Neural progenitor cell (in vitro differentiated cells): ENCODE data around the gene EGLN1. TPM values are rescaled to one million over a fixed set of nuclear protein-coding genes. Genes with fewer than 3 reads are reported as not detected.

Experiments
- DNase-seq: peaks from one replicate; pipeline ENCODE4 v3.0.0-alpha.2; 2016; ENCODE audit warnings: low spot score
- H2AFZ ChIP-seq: fragments of 200-600 bp; sonication (generic); replicated peaks from 2 replicates; pipeline ENCODE4 v1.6.1; 2016; ENCODE audit warnings: antibody characterized with exemption
- H3F3A ChIP-seq: fragments of 200-600 bp; sonication (generic); 2 replicates; pipeline ENCODE4 v1.6.1; 2016; ENCODE audit warnings: antibody characterized with exemption, low read depth
- H3K27ac ChIP-seq: fragments of 200-600 bp; sonication (generic); 2 replicates; pipeline ENCODE4 v1.5.1; 2016; ENCODE audit warnings: mild to moderate bottlenecking
- H3K27me3 ChIP-seq: fragments of 200-600 bp; sonication (generic); 2 replicates; pipeline ENCODE4 v1.6.1; 2016; ENCODE audit warnings: mild to moderate bottlenecking, moderate library complexity
- H3K36me3 ChIP-seq: fragments of 200-600 bp; sonication (generic); 2 replicates; pipeline ENCODE4 v1.5.1; 2016
- H3K4me1 ChIP-seq: fragments of 200-600 bp; sonication (generic); 2 replicates; pipeline ENCODE4 v1.6.1; 2016; ENCODE audit warnings: mixed run types
- H3K4me2 ChIP-seq: fragments of 200-600 bp; sonication (generic); 2 replicates; pipeline ENCODE4 v1.6.1; 2016
- H3K4me3 ChIP-seq: fragments of 200-600 bp; sonication (generic); 2 replicates; pipeline ENCODE4 v1.5.1; 2016
- H3K79me2 ChIP-seq: fragments of 200-600 bp; sonication (generic); 2 replicates; pipeline ENCODE4 v1.6.1; 2016; ENCODE audit warnings: low read depth
- H3K9ac ChIP-seq: fragments of 200-600 bp; sonication (generic); 2 replicates; pipeline ENCODE4 v1.6.1; 2016
- H3K9me3 ChIP-seq: fragments of 200-600 bp; sonication (generic); 2 replicates; pipeline ENCODE4 v1.5.1; 2016; ENCODE audit warnings: low read depth
- H4K20me1 ChIP-seq: fragments of 200-600 bp; sonication (generic); 2 replicates; pipeline ENCODE4 v1.6.1; 2016; ENCODE audit warnings: low read depth
- H3K27ac Mint-ChIP-seq: 3 replicates; pipeline ENCODE4 v1.8.0; 2021; ENCODE audit warnings: mixed read lengths
- H3K27me3 Mint-ChIP-seq: 2 replicates; pipeline ENCODE4 v1.8.0; 2022; ENCODE audit warnings: low read depth, mild to moderate bottlenecking, inconsistent platforms, moderate library complexity, mixed read lengths; ENCODE audit not compliant: insufficient read depth
- H3K36me3 Mint-ChIP-seq: 3 replicates; pipeline ENCODE4 v1.8.0; 2021; ENCODE audit warnings: mixed read lengths
- H3K4me1 Mint-ChIP-seq: 3 replicates; pipeline ENCODE4 v1.8.0; 2021; ENCODE audit warnings: mixed read lengths
- H3K4me3 Mint-ChIP-seq: 3 replicates; pipeline ENCODE4 v1.8.0; 2021; ENCODE audit warnings: mild to moderate bottlenecking, moderate library complexity, mixed read lengths
- H3K9me3 Mint-ChIP-seq: 3 replicates; pipeline ENCODE4 v1.8.0; 2020; ENCODE audit warnings: mixed read lengths
- EZH2 ChIP-seq: fragments of 200-600 bp; sonication (generic); IDR thresholded peaks from 2 replicates; pipeline ENCODE4 v1.6.1; 2017; ENCODE audit warnings: antibody characterized with exemption, mild to moderate bottlenecking, moderate library complexity
- EZH2phosphoT487 ChIP-seq: fragments of 200-600 bp; sonication (generic); IDR thresholded peaks from 2 replicates; pipeline ENCODE4 v1.6.1; 2017; ENCODE audit warnings: antibody characterized with exemption
- total RNA-seq: library from RNA; depleted of rRNA; stranded (reverse); fragments of >200 nt; gene quantifications from 2 replicates; pipeline ENCODE4 v1.2.3, GENCODE V29; 2015; ENCODE audit warnings: low replicate concordance
- TF ChIP-seq, protein P1 (sequence below): fragments of 200-600 bp; sonication (generic); IDR thresholded peaks from 2 replicates; pipeline ENCODE4 v1.5.1; 2017; ENCODE audit warnings: antibody characterized with exemption, mild to moderate bottlenecking

The EGLN1 gene
- total RNA-seq, 1 donor from 2014 or later = 30.3 TPM

DNA sequence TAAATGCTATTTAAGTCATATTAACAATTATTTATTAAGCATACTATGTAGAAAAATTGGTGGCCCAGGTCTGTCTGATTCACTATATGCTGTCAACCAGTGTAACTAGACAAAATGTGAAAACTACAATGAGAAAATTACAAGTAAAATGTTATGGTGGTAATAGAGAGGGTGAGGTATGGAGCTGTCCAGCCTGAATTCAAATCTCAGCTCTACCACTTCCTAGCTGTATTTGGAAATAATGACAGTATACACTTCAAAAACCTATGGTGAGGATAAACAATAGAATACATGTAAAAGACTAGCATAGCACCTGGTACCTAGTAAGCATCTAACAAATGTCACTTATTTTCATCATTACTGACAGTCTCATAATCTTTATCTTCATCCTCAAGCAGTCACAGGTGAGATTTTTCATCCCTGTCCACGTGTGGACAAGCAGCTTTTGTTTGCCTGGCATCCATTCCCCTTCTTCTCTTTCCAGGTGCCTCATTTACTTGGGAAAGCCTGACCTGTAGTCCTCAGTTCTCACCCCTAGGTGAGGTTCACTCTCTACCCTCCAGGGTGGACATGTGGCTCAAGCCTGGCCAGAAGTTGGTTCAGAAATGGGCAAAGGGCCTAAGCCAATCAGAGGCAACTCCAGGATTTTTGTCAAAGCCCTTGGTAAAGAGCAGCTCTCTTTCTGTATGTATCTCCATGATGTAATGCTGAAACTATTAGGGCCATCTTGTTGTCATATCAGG, 29.5 kb downstream of the EGLN1 start:
- H3K36me3 ChIP-seq = no peaks in the 10 kb centered on the region
- no peaks in the 10 kb centered on the region for H3F3A ChIP-seq
- Mint-ChIP-seq H3K27me3 (no peaks in the 10 kb centered on the region), H3K9me3 (no peaks in the 10 kb centered on the region), H3K36me3 (peaks cover 13% of the 10 kb centered on the region), H3K4me3 (no peak overlapping the region), H3K27ac (no peak overlapping the region), H3K4me1 (peaks cover 5% of the 10 kb centered on the region)
- no peak overlapping the region for H3K4me2 ChIP-seq
- TF ChIP-seq EZH2phosphoT487 = no peak
- TF ChIP-seq, protein P1, sequence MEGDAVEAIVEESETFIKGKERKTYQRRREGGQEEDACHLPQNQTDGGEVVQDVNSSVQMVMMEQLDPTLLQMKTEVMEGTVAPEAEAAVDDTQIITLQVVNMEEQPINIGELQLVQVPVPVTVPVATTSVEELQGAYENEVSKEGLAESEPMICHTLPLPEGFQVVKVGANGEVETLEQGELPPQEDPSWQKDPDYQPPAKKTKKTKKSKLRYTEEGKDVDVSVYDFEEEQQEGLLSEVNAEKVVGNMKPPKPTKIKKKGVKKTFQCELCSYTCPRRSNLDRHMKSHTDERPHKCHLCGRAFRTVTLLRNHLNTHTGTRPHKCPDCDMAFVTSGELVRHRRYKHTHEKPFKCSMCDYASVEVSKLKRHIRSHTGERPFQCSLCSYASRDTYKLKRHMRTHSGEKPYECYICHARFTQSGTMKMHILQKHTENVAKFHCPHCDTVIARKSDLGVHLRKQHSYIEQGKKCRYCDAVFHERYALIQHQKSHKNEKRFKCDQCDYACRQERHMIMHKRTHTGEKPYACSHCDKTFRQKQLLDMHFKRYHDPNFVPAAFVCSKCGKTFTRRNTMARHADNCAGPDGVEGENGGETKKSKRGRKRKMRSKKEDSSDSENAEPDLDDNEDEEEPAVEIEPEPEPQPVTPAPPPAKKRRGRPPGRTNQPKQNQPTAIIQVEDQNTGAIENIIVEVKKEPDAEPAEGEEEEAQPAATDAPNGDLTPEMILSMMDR = no peak
- no peak for TF ChIP-seq EZH2
- no peak overlapping the region for H3K4me3 ChIP-seq
- peaks cover 5% of the 10 kb centered on the region for H3K79me2 ChIP-seq
- no peaks in the 10 kb centered on the region for H3K9me3 ChIP-seq
- H3K9ac ChIP-seq = no peak overlapping the region
- peaks cover 15% of the 10 kb centered on the region for H4K20me1 ChIP-seq
- H3K27ac ChIP-seq = no peak overlapping the region
- no peak overlapping the region for H2AFZ ChIP-seq
- DNase-seq = no peak
- H3K27me3 ChIP-seq = no peaks in the 10 kb centered on the region
- no peaks in the 10 kb centered on the region for H3K4me1 ChIP-seq

DNA sequence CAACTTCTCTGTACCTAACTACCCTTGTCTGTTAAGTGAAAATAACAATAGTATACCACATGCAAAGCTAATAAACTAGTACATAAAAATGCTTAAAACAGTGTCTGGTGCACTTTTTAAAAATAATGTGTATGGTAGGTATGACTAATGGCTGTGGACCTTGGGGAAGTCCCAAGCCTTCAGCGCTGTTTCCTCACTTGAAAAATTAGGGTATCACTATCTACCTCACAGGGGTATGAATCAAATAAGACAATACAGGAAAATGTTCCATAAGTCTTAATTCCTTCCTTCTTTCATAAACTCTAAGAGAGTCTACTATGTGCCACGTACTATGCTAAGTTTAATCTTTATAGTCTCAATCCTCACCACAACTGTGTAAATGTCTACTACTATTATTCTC, 32.0 kb downstream of the EGLN1 start:
- H3K27ac ChIP-seq = no peak overlapping the region
- Mint-ChIP-seq H3K4me1 (no peaks in the 10 kb centered on the region), H3K27ac (no peak overlapping the region), H3K9me3 (no peaks in the 10 kb centered on the region), H3K27me3 (no peaks in the 10 kb centered on the region), H3K4me3 (no peak overlapping the region), H3K36me3 (peaks cover 9% of the 10 kb centered on the region)
- peaks cover 5% of the 10 kb centered on the region for H3K79me2 ChIP-seq
- no peak overlapping the region for H3K9ac ChIP-seq
- H3K4me3 ChIP-seq = no peak overlapping the region
- TF ChIP-seq EZH2phosphoT487 (no peak), EZH2 (no peak)
- TF ChIP-seq, protein P1 = no peak
- DNase-seq = no peak
- no peak overlapping the region for H2AFZ ChIP-seq
- H3K9me3 ChIP-seq = no peaks in the 10 kb centered on the region
- no peak overlapping the region for H3K4me2 ChIP-seq
- no peaks in the 10 kb centered on the region for H3K4me1 ChIP-seq
- H4K20me1 ChIP-seq = peaks cover 10% of the 10 kb centered on the region
- no peaks in the 10 kb centered on the region for H3K27me3 ChIP-seq
- H3F3A ChIP-seq = no peaks in the 10 kb centered on the region
- no peaks in the 10 kb centered on the region for H3K36me3 ChIP-seq

DNA sequence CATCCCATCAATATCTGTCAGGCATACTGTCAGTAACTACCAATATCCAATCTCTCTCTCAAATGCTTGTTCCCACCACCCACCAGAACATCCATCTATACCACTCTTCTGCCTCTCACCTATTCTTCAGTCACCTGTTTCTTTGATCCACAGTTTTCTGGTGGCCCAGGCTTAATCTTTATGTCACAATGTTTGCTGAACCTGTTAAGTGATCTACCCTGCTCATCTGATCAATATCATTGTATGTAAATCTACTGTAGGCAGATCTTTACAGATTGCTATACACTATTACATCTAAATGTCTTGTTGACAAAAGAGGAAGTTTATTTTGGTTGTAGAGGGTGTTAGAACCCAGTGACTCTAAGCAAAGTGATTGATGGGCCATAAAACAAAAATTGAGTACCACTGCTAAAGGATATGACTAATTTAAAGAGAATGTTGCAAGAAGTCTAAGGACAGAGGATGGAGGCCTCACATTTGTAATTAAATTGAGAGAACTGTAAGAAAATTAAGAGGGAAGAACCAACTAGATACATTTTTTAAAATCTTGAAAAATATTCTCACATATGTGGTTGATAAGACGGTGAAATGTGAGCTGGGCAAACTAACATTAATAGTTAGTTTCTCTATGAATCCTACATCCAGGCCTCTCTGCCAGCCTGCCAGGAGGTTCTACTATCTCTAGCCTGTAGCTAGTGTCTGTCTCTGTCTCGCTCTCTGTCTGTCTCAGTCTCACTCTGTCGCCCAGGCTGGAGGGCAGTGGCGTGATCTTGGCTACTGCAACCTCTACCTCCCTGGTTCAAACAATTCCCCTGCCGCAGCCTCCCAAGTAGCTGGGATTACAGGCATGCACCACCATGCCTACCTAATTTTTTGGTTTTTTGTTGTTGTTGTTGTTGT, 34.1 kb downstream of the EGLN1 start:
- H3K36me3 Mint-ChIP-seq = peaks cover 9% of the 10 kb centered on the region
- no peaks in the 10 kb centered on the region for H3K9me3 ChIP-seq
- H3K4me3 ChIP-seq = no peak overlapping the region
- no peak overlapping the region for H2AFZ ChIP-seq
- no peaks in the 10 kb centered on the region for H3F3A ChIP-seq
- peaks cover 29% of the 10 kb centered on the region for H4K20me1 ChIP-seq
- DNase-seq = no peak
- no peak overlapping the region for H3K4me2 ChIP-seq
- H3K36me3 ChIP-seq = no peaks in the 10 kb centered on the region
- no peak overlapping the region for H3K27ac ChIP-seq
- no peak overlapping the region for H3K27ac Mint-ChIP-seq
- H3K4me1 ChIP-seq = no peaks in the 10 kb centered on the region
- no peaks in the 10 kb centered on the region for H3K9me3 Mint-ChIP-seq
- no peak overlapping the region for H3K4me3 Mint-ChIP-seq
- TF ChIP-seq, protein P1 = no peak
- TF ChIP-seq EZH2 (no peak), EZH2phosphoT487 (no peak)
- H3K4me1 Mint-ChIP-seq = no peaks in the 10 kb centered on the region
- H3K27me3 Mint-ChIP-seq = no peaks in the 10 kb centered on the region
- no peaks in the 10 kb centered on the region for H3K27me3 ChIP-seq
- no peak overlapping the region for H3K9ac ChIP-seq
- H3K79me2 ChIP-seq = peaks cover 5% of the 10 kb centered on the region
